H9 (cell line): ENCODE results near the gene LRRC3B. TPM values are rescaled to one million over a fixed set of nuclear protein-coding genes. Genes with fewer than 3 reads are reported as not detected.

Source experiments
- DNase-seq: peaks from one replicate; pipeline ENCODE4 v3.0.0-alpha.2; 2017
- H2AFZ ChIP-seq: one replicate; pipeline ENCODE4 v1.6.1; 2013; ENCODE audit warnings: mild to moderate bottlenecking, low read length, control low read depth, moderate library complexity
- H2AK5ac ChIP-seq: 2 replicates; pipeline ENCODE4 v1.6.1; 2013; ENCODE audit warnings: low read length, control low read depth, mixed read lengths; ENCODE audit not compliant: insufficient read length
- H2BK120ac ChIP-seq: one replicate; pipeline ENCODE4 v1.6.1; 2013; ENCODE audit warnings: low read depth, mild to moderate bottlenecking, low read length, control low read depth, inconsistent platforms; ENCODE audit not compliant: poor library complexity, severe bottlenecking
- H2BK12ac ChIP-seq: 2 replicates; pipeline ENCODE4 v1.6.1; 2013; ENCODE audit warnings: low read length, control low read depth, mixed read lengths, low read depth; ENCODE audit not compliant: insufficient read length
- H2BK15ac ChIP-seq: 2 replicates; pipeline ENCODE4 v1.6.1; 2013; ENCODE audit warnings: low read depth, low read length, control low read depth
- H2BK20ac ChIP-seq: one replicate; pipeline ENCODE4 v1.6.1; 2013; ENCODE audit warnings: low read depth, mild to moderate bottlenecking, low read length, control low read depth, inconsistent platforms; ENCODE audit not compliant: poor library complexity, severe bottlenecking
- H2BK5ac ChIP-seq: 2 replicates; pipeline ENCODE4 v1.6.1; 2013; ENCODE audit warnings: low read length, control low read depth, mixed read lengths; ENCODE audit not compliant: insufficient read length
- H3K14ac ChIP-seq: 2 replicates; pipeline ENCODE4 v1.6.1; 2013; ENCODE audit warnings: low read length, control low read depth; ENCODE audit not compliant: insufficient read depth
- H3K18ac ChIP-seq: 2 replicates; pipeline ENCODE4 v1.6.1; 2013; ENCODE audit warnings: low read depth, mild to moderate bottlenecking, mixed read lengths, low read length, control low read depth; ENCODE audit not compliant: insufficient read length
- H3K23ac ChIP-seq: 2 replicates; pipeline ENCODE4 v1.6.1; 2013; ENCODE audit warnings: low read length, control low read depth, mixed read lengths, low read depth; ENCODE audit not compliant: insufficient read length
- H3K23me2 ChIP-seq: 2 replicates; pipeline ENCODE4 v1.6.1; 2013; ENCODE audit warnings: low read depth, mild to moderate bottlenecking, mixed read lengths, low read length, control low read depth; ENCODE audit not compliant: insufficient read length, poor library complexity, severe bottlenecking
- H3K27ac ChIP-seq: 2 replicates; pipeline ENCODE4 v1.5.1; 2013; ENCODE audit warnings: low read length, control low read depth, mixed read lengths, low read depth; ENCODE audit not compliant: insufficient read length
- H3K27me3 ChIP-seq: 2 replicates; pipeline ENCODE4 v1.6.1; 2013; ENCODE audit warnings: low read length, control low read depth, inconsistent platforms; ENCODE audit not compliant: insufficient read depth
- H3K4ac ChIP-seq: 2 replicates; pipeline ENCODE4 v1.6.1; 2013; ENCODE audit warnings: low read depth, mild to moderate bottlenecking, control low read depth, inconsistent platforms, low read length, moderate library complexity
- H3K4me1 ChIP-seq: 2 replicates; pipeline ENCODE4 v1.6.1; 2013; ENCODE audit warnings: low read length, control low read depth, inconsistent platforms; ENCODE audit not compliant: insufficient read depth
- H3K4me2 ChIP-seq: 2 replicates; pipeline ENCODE4 v1.6.1; 2013; ENCODE audit warnings: low read length, control low read depth, mixed read lengths; ENCODE audit not compliant: insufficient read length, insufficient read depth
- H3K56ac ChIP-seq: 2 replicates; pipeline ENCODE4 v1.6.1; 2013; ENCODE audit warnings: low read depth, mild to moderate bottlenecking, mixed read lengths, low read length, control low read depth; ENCODE audit not compliant: insufficient read length
- H3K79me1 ChIP-seq: 2 replicates; pipeline ENCODE4 v1.6.1; 2013; ENCODE audit warnings: low read depth, mild to moderate bottlenecking, moderate library complexity, low read length, control low read depth, inconsistent platforms; ENCODE audit not compliant: insufficient read depth, poor library complexity, severe bottlenecking
- H3K79me2 ChIP-seq: 2 replicates; pipeline ENCODE4 v1.6.1; 2013; ENCODE audit warnings: low read length, control low read depth, inconsistent platforms; ENCODE audit not compliant: insufficient read depth
- H3K9ac ChIP-seq: 2 replicates; pipeline ENCODE4 v1.6.1; 2013; ENCODE audit warnings: low read length, control low read depth, mixed read lengths; ENCODE audit not compliant: insufficient read length; ENCODE audit errors: extremely low read depth
- H3K9me3 ChIP-seq: one replicate; pipeline ENCODE4 v1.6.1; 2013; ENCODE audit warnings: low read depth, low read length, inconsistent platforms; ENCODE audit not compliant: control insufficient read depth
- H3T11ph ChIP-seq: one replicate; pipeline ENCODE4 v1.6.1; 2013; ENCODE audit warnings: mild to moderate bottlenecking, low read length, control low read depth, inconsistent platforms
- H4K20me1 ChIP-seq: one replicate; pipeline ENCODE4 v1.6.1; 2013; ENCODE audit not compliant: control insufficient read depth, insufficient read length, insufficient read depth
- H4K5ac ChIP-seq: 2 replicates; pipeline ENCODE4 v1.6.1; 2013; ENCODE audit warnings: low read depth, mild to moderate bottlenecking, mixed read lengths, low read length, control low read depth; ENCODE audit not compliant: insufficient read length
- H4K8ac ChIP-seq: replicated peaks from 2 replicates; pipeline ENCODE4 v1.6.1; 2013; ENCODE audit warnings: low read length, control low read depth, mixed read lengths, low read depth; ENCODE audit not compliant: insufficient read length
- H4K91ac ChIP-seq: 2 replicates; pipeline ENCODE4 v1.6.1; 2013; ENCODE audit warnings: low read depth, mild to moderate bottlenecking, moderate library complexity, mixed read lengths, low read length, control low read depth; ENCODE audit not compliant: insufficient read length
- H3K27ac Mint-ChIP-seq, 3 experiments: 2 replicates in 2 of 3; 3 replicates in 1 of 3; pipeline ENCODE4 v1.8.0; 2020 to 2021; ENCODE audit warnings: mixed read lengths in 3 of 3, mild to moderate bottlenecking in 1 of 3, moderate library complexity in 1 of 3
- H3K27me3 Mint-ChIP-seq: 2 replicates; pipeline ENCODE4 v1.8.0; 2021; ENCODE audit warnings: low read depth, mild to moderate bottlenecking, moderate library complexity, mixed read lengths
- H3K36me3 Mint-ChIP-seq, 3 experiments: 2 replicates in 2 of 3; 3 replicates in 1 of 3; pipeline ENCODE4 v1.8.0; 2020 to 2021; ENCODE audit warnings: low read depth in 3 of 3, mixed read lengths in 3 of 3; ENCODE audit not compliant: insufficient read depth in 1 of 3
- H3K4me1 Mint-ChIP-seq, 2 experiments: 2 replicates each; pipeline ENCODE4 v1.8.0; 2020; ENCODE audit warnings: mixed read lengths in 2 of 2
- H3K4me3 Mint-ChIP-seq, 2 experiments: 2 replicates in 1 of 2; 3 replicates in 1 of 2; pipeline ENCODE4 v1.8.0; 2020 to 2021; ENCODE audit warnings: mild to moderate bottlenecking in 2 of 2, mixed read lengths in 2 of 2, moderate library complexity in 1 of 2
- H3K9me3 Mint-ChIP-seq, 2 experiments: 2 replicates in 1 of 2; 3 replicates in 1 of 2; pipeline ENCODE4 v1.8.0; 2020; ENCODE audit warnings: mild to moderate bottlenecking in 2 of 2, mixed read lengths in 2 of 2, moderate library complexity in 1 of 2
- WGBS: extraction: QIAGEN DNeasy Blood & Tissue Kit; methylation state at CpG from one replicate; pipeline ENCODE4 v1.1.7; 2013; ENCODE audit warnings: missing lambda C conversion rate, low lambda C conversion rate, mixed read lengths; ENCODE audit not compliant: insufficient read length; ENCODE audit errors: extremely low coverage; 5-methylcytosine and 5-hydroxymethylcytosine counted together
- total RNA-seq: library from RNA; stranded (reverse); gene quantifications from 2 replicates; pipeline ENCODE4 v1.2.1, GENCODE V29; 2021
- TF ChIP-seq, protein P1 (sequence below): fragments of 200-600 bp; sonication (generic); conservative IDR thresholded peaks from 3 replicates; pipeline ENCODE4 v1.8.0; 2021; ENCODE audit warnings: antibody characterized with exemption, mild to moderate bottlenecking

Gene LRRC3B
- total RNA-seq, 1 experiment from 2014 or later = 0.35 TPM

DNA sequence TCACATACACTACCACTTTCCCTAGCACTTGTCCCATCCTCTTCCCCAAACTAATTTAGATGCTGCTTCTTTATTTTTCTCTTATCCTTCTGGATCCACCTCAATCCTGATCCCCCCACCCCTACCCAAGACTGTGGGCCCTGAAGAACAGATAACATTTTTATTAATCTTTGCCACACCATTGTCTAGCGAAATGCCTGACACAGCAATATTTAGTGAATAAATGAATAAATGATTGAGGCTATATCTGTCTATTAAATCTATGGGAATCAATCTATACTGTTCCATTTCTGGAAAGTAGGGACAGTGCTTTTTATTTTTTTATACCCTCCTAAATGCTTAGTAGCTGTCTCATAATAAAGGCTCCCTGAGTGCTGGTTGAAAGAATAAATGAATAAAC is 32.9 kb upstream of the LRRC3B start:
- DNase-seq = no peak
- H4K8ac ChIP-seq = no peak overlapping the region
- Mint-ChIP-seq H3K4me1 (no peaks in the 10 kb centered on the region), H3K36me3 (no peaks in the 10 kb centered on the region; a peak in 1 of 7 replicates), H3K4me3 (no peak overlapping the region), H3K27me3 (no peaks in the 10 kb centered on the region), H3K9me3 (no peaks in the 10 kb centered on the region), H3K27ac (no peak overlapping the region)
- no peak overlapping the region for H2BK15ac ChIP-seq
- no peak overlapping the region for H3K27ac ChIP-seq
- no peak overlapping the region for H2BK5ac ChIP-seq
- H2AK5ac ChIP-seq = no peak overlapping the region
- no peak overlapping the region for H2BK12ac ChIP-seq
- H4K5ac ChIP-seq = no peak overlapping the region
- no peaks in the 10 kb centered on the region for H3K27me3 ChIP-seq
- no peak overlapping the region for H4K91ac ChIP-seq
- no peak overlapping the region for H2BK120ac ChIP-seq
- WGBS = no CpG with 5 or more reads among the region's 1 CpG
- no peak overlapping the region for H3K4me2 ChIP-seq
- no peaks in the 10 kb centered on the region for H3K4me1 ChIP-seq
- no peak overlapping the region for H3K9ac ChIP-seq
- H2BK20ac ChIP-seq = no peak overlapping the region
- H3K14ac ChIP-seq = no peak overlapping the region
- H3T11ph ChIP-seq = no peak overlapping the region
- no peak overlapping the region for H3K18ac ChIP-seq
- no peak overlapping the region for H3K4ac ChIP-seq
- no peaks in the 10 kb centered on the region for H3K79me1 ChIP-seq
- H3K23ac ChIP-seq = no peak overlapping the region
- H3K23me2 ChIP-seq = no peaks in the 10 kb centered on the region
- no peaks in the 10 kb centered on the region for H3K79me2 ChIP-seq
- no peaks in the 10 kb centered on the region for H4K20me1 ChIP-seq
- no peak overlapping the region for H2AFZ ChIP-seq
- TF ChIP-seq, protein P1, sequence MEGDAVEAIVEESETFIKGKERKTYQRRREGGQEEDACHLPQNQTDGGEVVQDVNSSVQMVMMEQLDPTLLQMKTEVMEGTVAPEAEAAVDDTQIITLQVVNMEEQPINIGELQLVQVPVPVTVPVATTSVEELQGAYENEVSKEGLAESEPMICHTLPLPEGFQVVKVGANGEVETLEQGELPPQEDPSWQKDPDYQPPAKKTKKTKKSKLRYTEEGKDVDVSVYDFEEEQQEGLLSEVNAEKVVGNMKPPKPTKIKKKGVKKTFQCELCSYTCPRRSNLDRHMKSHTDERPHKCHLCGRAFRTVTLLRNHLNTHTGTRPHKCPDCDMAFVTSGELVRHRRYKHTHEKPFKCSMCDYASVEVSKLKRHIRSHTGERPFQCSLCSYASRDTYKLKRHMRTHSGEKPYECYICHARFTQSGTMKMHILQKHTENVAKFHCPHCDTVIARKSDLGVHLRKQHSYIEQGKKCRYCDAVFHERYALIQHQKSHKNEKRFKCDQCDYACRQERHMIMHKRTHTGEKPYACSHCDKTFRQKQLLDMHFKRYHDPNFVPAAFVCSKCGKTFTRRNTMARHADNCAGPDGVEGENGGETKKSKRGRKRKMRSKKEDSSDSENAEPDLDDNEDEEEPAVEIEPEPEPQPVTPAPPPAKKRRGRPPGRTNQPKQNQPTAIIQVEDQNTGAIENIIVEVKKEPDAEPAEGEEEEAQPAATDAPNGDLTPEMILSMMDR = no peak
- H3K9me3 ChIP-seq = no peaks in the 10 kb centered on the region
- H3K56ac ChIP-seq = no peak overlapping the region
